ENCODE data around the gene DNMT3A.

DNA sequence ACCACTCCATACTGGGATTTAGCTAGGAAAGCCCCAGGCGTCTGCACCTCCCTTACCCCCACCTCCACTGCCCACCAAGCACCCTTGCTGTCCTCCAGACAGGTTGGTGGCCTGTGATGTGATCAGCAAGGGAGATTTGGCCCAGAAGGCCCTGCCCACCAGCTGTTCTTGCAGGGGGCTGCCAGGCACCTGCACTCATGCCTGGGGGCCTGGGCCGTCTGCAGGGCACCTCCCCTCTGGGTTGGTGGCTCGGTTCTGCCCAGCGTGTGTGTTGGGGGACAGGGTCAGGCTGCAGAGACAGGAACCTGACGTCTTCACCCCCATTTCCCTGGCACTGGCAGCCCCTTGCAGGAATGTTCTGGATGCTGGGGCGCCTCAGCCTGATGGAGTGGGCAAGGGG lies 5.8 kb downstream of the DNMT3A start:
- TF ChIP-seq POLR2A (IDR thresholded peaks at IDR 0.05) (no peak), POLR2AphosphoS5 (IDR thresholded peaks at IDR 0.05) (no peak), EP300 (IDR thresholded peaks at IDR 0.05; ENCODE audit: low read depth) (no peak)
- TF ChIP-seq, protein P1, sequence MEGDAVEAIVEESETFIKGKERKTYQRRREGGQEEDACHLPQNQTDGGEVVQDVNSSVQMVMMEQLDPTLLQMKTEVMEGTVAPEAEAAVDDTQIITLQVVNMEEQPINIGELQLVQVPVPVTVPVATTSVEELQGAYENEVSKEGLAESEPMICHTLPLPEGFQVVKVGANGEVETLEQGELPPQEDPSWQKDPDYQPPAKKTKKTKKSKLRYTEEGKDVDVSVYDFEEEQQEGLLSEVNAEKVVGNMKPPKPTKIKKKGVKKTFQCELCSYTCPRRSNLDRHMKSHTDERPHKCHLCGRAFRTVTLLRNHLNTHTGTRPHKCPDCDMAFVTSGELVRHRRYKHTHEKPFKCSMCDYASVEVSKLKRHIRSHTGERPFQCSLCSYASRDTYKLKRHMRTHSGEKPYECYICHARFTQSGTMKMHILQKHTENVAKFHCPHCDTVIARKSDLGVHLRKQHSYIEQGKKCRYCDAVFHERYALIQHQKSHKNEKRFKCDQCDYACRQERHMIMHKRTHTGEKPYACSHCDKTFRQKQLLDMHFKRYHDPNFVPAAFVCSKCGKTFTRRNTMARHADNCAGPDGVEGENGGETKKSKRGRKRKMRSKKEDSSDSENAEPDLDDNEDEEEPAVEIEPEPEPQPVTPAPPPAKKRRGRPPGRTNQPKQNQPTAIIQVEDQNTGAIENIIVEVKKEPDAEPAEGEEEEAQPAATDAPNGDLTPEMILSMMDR (IDR thresholded peaks at IDR 0.05) = no peak
